GM10847 (cell line): Measurements from ENCODE around the gene KCNQ5.

ENCODE experiments used
- POLR2A ChIP-seq: IDR thresholded peaks from 2 replicates; pipeline ENCODE4 v1.6.1; 2011; ENCODE audit not compliant: insufficient read length; ENCODE audit errors: extremely low read depth

The KCNQ5 gene

DNA sequence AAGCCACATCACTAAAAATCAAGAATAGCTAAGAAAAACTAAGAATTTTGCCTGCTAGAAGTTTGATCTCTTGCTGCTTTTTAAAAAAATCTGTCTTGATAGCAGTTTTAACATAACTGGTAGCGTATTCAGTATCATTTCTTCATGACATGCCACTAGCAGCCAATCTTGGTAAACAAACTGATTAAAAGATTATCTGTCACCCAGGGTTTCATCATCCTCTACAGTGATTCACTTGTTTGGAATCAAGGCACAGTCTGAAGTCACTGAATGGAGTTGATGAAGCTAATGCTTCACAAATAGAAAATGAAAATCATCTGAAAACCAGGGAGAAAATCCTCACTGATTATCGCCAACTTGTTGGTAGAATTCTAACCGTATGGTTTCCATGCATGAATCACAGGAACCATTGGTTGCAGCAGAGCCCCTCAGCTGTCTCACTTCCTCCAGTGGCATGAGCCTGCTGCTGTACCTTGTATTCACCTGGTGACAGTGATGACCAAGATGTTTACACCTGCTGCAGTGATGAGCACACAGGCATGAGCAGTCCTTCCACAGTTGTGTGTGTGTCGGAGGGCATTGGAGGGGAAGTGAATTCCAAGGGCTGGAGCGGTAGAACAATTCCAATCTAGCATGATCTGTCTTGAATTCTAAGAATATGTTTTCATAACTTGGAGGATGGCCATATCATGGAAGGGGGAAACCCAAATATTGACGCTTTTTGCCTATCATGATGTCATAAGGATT, 328.4 kb downstream of the KCNQ5 start:
- no peak for TF ChIP-seq POLR2A

DNA sequence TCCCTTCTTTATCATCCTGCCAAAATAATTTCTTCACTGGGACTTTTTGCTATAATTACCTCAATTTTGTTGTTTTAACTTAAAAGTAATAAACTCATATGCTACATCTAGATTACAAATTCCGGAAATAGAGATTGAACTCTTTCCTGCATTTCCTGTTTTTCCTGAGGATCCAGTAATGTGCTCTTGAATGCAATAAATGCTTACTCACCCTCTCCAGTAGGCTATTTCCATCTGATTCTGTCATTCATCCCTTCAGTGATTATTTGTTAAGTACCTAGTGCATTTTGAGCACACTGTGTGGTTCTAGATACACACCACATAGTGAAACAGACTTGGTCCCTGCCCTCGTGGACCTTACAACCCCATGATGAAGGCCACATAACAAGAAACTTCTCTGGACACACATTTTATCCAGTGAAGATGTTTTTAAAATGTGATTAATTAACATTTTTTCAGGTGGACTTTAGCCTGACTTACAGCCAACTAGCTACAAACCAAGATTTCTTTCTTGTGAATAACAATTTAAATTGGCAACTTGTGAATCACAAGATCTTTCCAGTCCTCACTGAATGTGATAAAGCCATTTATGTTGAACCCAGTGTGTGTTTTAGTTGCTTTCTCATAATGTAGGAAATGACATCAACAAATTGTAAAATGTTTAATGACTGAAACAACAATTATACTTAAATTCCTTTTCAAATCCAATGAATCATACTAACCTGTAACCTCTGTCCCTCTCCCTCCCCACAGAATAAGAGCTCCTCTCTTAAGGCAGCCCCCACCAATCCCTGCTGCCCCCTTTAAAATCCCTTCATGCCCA, 331.2 kb downstream of the KCNQ5 start:
- no peak for TF ChIP-seq POLR2A

DNA sequence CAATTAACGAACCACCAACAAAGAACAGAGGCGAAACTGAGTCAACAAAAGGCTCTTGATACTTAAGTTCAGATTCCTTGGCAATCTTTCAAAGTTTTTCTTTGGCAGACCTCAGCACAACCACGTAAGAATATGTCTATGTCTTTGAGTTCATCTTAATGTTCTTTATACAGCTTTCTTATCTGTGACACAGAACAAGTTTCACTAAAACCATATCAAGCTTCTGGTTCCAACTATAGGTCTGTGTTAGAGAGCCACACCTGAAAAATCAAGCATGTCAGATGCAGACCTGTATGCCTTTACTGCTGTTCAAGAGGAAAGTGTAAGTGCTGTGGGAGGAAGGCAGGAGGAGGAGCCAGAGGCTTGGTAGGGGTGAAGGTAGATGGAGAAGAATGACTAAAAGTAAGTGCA, 332.1 kb downstream of the KCNQ5 start:
- TF ChIP-seq POLR2A, result no peak

DNA sequence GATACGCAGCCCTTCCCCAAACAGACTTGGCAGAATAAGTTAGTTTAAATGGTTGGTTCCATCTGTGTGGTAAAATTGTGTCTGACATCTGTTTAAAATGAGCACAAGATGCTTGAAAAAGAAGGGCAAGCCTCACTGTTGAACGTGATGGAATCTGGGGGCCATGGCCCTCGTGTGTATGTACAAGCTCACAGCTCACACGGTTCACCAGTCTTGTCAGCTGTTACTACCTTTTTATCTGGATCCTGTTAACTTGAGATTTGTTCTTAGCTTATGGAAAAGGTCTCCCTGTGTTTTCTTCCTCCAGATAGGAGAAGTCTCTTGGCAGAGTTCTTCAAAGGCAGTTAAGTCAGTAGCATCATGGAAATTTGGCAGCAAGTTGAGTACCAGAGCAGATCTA, 332.9 kb downstream of the KCNQ5 start:
- TF ChIP-seq POLR2A, result no peak

DNA sequence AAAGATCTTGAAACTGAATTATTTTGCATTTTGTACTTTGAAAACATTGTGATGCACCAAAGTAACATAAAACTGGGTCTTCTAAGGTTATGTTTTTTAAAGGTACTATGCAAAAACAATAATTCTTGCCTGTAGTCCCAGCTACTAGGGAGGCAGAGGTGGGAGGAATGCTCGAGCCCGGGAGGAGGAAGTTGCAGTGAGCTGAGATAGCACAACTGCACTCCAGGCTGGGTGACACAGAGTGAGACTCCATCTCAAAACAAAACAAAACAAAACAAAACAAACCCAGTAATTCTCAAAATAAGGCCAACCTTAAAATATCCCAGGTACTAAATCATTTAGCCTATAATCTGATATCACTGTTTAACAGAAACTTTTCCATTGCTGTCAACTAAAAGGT, 333.8 kb downstream of the KCNQ5 start:
- TF ChIP-seq POLR2A, result no peak

DNA sequence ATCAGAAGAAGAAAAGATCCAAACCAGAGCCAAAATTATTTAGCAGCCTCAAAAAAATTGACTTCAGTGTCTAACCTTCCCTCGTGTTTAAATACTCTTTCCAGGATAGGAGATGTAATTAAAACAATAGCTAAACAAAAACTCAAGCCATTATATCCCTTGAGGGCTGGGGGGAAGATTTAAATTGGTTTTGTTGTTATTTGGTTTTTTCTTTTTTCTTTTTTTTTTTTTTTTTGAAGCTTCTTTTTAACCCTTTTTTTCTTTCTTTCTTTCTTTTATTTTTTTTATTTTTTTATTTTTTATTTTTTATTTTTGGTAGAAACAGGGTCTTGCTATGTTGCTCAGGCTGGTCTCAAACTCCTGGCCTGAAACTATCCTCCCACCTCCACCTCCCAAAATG, 334.4 kb downstream of the KCNQ5 start:
- TF ChIP-seq POLR2A, result no peak

DNA sequence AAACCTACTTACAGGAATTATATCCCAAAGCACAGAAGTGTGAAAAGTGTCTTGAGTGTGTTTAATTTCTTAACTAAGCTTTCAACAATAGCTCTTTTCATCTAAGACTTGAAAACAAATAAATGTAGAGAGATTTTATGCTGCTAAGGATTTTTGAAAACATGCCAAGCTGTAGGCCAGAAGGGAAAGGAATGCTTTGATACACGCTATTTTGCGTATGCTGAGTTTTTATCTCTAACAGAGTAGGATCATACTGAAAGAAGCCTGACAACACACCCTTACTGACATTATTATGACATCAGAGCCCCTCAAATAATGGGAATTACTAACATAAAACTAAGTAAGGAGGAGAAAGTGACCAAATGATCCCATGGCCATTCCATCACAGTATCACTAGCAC, 338.0 kb downstream of the KCNQ5 start:
- TF ChIP-seq POLR2A, result no peak

DNA sequence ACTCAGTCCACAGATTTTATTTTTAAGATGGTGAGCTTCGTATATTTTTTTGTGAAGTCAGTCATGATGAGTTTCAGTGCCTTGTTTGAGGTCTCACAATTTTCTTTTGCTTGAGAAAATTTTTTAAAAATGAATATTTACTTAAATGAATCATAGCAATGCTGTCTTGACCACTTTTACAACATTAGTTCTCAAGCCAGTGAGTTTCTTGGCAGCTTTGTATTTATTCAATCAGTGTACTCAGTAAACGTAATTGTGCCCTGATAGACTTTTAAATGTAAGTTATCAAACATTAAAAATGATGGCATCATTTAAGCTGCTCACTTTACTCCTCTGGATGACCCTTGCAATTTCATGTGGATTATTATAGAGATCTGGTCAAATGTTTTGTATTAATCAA, 342.1 kb downstream of the KCNQ5 start:
- no peak for TF ChIP-seq POLR2A

DNA sequence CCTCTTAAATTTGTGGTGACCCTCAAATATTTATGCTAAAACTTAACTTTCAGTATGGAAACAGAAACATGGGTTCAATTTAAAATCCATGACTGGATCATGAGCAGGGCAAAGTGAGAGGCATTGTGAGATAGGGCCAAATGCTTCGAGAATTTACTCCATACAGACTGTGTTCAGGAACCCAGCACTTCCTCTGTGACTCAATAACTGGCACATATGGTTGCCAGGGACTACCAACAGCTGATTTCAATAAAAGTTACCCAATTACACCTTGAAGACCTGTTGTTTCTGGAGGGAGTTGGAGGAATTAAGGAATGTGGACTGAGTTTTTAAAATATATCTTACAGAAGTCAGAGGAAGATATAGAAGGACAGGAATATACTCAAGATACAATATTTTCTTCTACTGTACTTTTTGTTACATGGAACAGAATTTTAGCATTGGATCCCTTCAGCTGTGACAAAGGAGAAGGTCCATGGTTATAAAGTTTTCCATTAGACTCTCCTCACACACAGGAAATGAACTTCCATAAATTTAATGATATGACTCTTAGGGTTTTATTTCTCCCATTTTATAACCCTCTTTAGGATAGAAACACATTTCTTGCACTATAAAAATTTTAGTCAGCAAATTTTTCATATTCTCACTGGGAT, 344.9 kb downstream of the KCNQ5 start:
- TF ChIP-seq POLR2A, result no peak

DNA sequence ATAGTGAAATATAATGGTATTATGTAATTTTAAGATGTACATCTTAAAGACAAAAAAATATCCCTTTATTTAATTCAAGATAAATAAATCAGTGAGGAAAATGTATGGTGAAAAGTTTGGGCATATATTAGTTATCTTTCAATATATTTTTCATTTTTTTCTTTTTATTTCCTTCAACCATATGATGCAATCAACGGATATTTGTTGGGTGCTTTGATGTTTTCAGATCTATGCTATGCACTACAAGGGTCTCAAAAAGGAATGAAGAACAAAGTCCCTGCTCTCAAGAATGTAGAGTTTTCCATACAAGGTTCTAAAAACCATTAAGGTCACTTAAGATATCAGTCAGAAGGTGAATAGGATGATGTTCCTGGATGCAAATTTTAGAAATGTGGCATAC, 345.5 kb downstream of the KCNQ5 start:
- TF ChIP-seq POLR2A, result no peak

DNA sequence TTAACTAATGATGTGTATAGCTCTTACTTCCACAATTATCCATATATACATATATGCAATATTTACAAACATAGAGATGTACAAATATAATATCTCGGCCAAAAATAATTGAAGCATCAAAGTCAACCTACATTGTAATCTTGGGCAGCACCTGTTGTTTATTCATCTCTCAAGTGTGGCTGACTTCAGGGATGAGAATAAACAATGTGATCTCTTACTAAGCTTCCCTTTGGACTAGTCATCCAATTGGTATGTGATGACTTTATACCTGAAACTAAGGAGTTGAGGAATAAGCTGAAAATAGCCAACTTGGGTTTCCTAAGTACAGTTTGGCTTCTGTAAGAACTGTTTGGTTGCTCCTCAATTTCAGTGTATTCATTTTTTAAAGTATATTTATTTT, 346.8 kb downstream of the KCNQ5 start:
- TF ChIP-seq POLR2A, result no peak

DNA sequence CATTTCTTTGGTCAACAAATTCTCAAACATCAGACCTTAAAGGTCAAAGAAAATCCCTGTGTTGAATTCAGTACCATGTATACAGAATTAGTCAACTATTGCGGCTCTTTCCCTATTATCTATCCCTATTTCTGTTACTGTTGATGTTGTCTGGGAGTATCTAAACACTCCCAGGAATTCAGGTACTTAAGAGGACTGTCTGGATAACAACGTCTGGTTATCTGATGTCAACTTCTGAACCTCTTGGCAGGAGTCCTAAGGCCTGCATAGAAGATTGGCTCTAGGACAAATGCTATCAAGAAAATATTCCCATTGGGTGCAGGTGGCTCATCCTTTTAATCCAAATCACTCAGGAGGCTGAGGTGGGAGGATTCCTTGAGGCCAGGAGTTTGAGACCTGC, 347.8 kb downstream of the KCNQ5 start:
- TF ChIP-seq POLR2A, result no peak

DNA sequence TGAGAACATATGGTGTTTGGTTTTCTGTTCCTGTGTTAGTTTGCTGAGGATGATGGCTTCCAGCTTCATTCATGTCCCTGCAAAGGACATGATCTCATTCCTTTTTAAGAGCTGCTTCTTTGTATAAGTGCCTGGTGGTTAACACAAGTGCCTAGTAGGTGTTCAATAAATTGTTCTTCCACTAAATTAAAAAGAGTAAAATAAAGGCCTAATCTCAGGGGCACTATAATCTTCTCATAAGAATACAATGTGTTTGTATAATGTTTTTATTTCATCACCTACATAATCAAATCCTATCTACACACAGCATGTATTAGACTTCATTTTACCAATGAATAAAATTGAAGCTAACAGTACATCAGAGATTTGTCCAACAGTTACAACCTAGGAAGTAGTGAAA, 350.7 kb downstream of the KCNQ5 start:
- no peak for TF ChIP-seq POLR2A

DNA sequence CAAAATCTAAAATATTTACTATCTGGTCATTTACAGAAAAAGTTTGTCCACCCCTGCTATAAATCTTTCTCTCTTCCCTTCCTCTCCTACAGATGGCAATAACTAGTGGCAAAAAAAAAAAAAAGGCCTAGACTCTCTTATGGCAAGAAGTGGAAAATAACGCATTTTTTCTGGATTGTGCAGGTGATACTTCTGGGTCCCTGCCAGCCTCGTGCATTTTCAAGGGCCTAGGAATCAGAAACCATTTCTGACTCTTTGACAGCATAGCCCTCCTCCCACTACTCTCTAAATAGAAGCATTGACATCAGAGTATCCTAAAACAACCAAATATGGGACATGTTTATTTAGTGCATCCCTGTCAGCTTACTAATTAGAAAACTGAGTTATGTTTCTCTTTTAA, 352.4 kb downstream of the KCNQ5 start:
- no peak for TF ChIP-seq POLR2A

DNA sequence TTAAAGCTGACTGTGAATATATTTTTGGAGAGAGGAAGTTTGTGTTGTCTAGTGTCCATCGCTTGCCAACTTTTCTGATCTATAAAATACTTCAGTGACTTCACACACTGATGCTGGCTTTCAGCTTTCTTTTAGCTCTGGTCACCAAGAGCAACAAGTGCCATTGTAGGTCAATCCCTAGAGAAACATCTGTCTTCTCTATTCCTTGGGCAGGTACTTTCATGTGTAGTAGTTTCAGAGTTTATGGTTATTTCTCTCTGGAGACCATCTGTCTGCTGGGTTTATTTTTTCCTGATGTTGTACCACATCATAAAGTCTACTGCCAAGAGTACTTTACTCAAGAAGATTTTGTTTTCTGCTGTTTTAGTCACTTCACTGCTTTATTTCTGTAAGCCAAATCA, 353.5 kb downstream of the KCNQ5 start:
- no peak for TF ChIP-seq POLR2A

DNA sequence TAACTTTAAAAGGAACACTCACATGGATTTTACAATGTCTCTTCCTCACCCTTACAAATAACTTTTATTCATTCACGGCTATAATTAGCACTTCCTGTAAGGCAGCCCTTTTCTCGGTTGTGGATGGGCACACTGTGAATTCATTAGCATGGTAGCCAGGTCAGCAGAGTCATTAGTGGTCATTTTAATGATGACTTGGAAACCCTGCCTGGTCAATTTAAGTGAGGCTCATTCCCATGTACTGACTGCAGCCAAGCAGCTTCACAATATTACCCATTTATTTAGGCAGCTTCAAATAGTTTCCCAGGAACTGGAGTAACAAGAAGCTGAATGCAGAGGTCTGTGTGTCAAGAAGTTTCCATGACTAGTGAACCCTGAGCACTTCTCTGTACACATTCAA, 354.6 kb downstream of the KCNQ5 start:
- TF ChIP-seq POLR2A, result no peak
